Activated CD8-positive, alpha-beta memory T cell treated with anti-CD3 and anti-CD28 coated beads, Interleukin-2, amount 50 U/mL, for 1 hour (primary cell): ENCODE measurements around the gene UBR7.
A peak's percentile ranks its signal among the peaks of the same experiment; 100 is the strongest.
"Not testable (repeated sequence)": the region's sequence is repeated elsewhere in the genome, so short reads cannot be mapped to it uniquely, and the experiment has no call there.

Source experiments
- DNase-seq: peaks from one replicate; pipeline ENCODE4 v3.0.0-alpha.2; 2020; ENCODE audit errors: extremely low read depth

UBR7 gene, protein sequence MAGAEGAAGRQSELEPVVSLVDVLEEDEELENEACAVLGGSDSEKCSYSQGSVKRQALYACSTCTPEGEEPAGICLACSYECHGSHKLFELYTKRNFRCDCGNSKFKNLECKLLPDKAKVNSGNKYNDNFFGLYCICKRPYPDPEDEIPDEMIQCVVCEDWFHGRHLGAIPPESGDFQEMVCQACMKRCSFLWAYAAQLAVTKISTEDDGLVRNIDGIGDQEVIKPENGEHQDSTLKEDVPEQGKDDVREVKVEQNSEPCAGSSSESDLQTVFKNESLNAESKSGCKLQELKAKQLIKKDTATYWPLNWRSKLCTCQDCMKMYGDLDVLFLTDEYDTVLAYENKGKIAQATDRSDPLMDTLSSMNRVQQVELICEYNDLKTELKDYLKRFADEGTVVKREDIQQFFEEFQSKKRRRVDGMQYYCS

GRCh38 chr14:93206793-93207467 lies at the start of gene UBR7, which contains the start of gene GON7:
Gene UBR7, plus strand, starts transcription at chr14:93207256. Its CDS starts 36 bp downstream, at chr14:93207292.
Gene GON7, minus strand, starts transcription at chr14:93207065. Its CDS starts 28 bp downstream, at chr14:93207037.
- DNase-seq = peak; percentile 51

GRCh38 chr14:93158349-93158748 lies 48.7 kb upstream of the UBR7 start:
- DNase-seq = not testable (repeated sequence)

DNA sequence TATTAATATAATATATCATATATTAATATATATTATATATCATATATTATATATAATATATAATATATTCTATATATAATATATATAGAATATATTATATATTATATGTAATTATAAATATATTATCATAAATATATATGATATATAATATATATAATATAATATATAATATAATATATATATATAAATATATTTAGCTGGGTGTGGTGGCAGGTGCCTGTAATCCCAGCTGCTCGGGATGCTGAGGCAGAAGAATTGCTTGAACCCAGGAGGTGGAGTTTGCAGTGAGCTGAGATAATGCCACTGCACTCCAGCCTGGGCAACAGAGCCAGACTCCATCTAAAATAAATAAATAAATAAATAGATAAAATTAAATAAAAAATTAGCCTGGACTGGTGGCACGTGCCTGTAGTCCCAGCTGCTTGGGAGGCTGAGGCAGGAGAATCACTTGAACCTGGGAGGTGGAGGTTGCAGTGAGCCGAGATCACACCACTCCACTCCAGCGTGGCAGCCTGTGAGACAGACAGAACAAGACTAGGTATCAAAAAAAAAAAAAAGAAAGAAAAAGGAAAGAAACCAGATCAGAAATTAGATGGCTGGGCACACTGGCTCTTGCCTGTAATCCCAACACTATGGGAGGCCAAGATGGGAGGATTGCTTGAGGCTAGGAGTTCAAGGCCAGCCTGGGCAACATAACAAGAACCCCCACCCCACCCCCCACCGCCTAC lies 47.3 kb upstream of the UBR7 start:
- DNase-seq = not testable (repeated sequence)

GRCh38 chr14:93160353-93160801 lies 46.7 kb upstream of the UBR7 start:
- no peak for DNase-seq

DNA sequence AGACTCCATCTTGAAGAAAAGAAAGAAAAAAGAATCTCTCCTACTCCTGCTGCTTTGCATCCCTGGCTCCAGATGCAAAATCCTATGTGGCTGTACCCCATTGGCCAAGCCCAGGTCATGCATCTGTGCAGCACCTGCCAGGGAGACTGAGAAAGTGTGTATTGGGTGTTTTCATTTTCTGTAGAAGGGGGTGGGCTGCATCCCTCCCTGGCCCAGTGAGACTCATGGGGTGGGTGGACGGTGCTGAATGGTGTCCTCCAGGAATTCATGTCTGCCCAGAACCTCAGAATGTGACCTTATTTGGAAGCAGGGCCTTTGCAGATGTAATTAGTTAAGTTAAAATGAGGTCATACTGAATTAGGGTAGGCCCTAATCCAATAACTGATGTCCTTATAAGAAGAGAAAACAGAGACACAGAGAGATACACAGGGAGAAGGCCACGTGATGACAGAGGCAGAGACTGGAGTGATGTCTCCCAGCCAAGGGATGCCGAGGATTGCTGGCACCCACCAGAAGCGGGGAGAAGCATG lies 45.6 kb upstream of the UBR7 start:
- no peak for DNase-seq

GRCh38 chr14:93163564-93163963 lies 43.5 kb upstream of the UBR7 start:
- DNase-seq = no peak

DNA sequence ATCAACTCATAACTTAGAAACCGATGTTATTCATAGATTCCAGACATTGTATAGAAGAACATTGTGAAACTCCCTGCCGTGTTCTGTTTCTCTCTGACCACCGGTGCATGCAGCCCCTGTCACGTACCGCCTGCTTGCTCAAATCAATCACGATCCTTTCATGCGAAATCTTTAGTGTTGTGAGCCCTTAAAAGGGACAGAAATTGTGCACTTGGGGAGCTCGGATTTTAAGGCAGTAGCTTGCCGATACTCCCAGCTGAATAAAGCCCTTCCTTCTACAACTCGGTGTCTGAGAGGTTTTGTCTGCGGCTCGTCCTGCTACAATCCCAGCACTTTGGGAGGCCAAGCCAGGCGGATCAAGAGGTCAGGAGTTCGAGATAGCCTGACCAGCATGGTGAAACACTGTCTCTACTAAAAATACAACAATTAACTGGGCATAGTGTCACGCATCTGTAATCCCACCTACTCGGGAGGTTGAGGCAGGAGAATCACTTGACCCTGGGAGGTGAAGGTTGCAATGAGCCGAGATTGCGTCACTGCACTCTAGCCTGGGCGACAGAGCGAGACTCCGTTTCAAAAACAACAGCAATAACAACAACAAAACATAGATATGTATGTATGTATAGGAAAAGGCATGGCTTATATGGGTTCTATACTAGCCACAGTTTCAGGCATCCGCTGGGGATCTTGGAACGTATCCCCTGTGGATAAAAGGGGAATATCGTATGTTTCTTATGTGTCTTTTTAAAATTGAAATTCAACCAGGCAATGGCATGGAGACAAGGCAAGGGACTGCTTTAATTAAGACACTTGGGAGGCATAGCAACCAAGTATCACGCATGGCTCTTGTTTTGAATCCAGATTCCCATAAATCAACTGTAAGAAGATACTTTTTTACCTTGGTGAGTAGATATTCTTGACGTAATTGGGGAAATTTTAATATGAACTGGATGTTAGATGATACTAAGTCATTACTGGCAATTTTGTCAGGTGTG lies 41.5 kb upstream of the UBR7 start:
- not testable (repeated sequence) for DNase-seq

DNA sequence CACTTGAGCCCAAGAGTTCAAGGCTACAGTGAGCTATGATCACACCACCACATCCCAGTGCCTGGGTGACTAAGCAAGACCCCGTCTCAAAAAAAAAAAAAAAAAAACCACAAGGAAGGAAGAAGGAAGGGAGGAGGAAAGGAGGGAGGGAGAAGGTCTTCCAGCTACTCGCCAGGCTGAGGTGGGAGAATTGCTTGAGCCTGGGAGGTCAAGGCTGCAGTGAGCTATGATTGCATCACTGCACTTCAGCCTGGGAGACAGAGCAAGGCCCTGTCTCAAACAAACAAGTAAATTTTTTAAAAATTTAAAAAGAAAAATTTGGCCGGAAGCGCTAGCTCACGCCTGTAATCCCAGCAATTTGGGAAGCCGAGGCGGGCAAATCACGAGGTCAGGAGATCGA lies 38.4 kb upstream of the UBR7 start:
- DNase-seq = not testable (repeated sequence)

DNA sequence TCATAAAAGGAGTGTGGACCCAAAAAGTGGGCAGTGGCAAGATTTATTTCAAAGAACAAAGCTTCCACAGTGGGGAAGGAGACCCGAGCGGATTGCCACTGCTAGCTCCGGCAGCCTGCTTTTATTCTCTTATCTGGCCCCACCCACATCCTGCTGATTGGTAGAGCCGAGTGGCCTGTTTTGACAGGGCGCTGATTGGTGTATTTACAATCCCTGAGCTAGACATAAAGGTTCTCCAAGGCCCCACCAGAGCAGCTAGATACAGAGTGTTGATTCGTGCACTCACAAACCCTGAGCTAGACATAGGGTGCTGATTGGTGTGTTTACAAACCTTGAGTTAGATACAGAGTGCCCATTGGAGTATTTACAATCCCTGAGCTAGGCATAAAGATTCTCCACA lies 37.4 kb upstream of the UBR7 start:
- not testable (repeated sequence) for DNase-seq

GRCh38 chr14:93170141-93170540 lies 36.9 kb upstream of the UBR7 start:
- DNase-seq = not testable (repeated sequence)

DNA sequence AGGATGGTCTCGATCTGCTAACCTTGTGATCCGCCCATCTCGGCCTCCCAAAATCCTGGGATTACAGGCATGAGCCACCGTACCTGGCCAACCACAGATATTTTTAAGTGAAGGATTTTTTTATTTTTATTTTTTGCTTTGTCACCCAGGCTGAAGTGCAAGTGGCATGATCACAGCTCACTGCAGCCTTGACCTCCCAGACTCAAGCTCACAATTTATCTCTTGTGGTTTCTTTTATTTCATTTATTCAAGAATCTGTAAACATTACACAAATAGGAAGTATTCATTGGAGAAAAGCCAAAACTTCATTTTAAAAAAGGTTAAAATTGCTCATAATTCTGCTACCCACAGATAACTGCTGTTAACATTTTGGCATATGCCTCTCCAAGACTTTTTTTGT lies 35.7 kb upstream of the UBR7 start:
- no peak for DNase-seq

- no peak for DNase-seq
These were observed 33.1 kb upstream of the UBR7 start for GRCh38 chr14:93173943-93174395.

- not testable (repeated sequence) for DNase-seq
These were observed 32.3 kb upstream of the UBR7 start for GRCh38 chr14:93174731-93175130.

GRCh38 chr14:93175492-93175891 lies 31.6 kb upstream of the UBR7 start:
- DNase-seq = no peak

DNA sequence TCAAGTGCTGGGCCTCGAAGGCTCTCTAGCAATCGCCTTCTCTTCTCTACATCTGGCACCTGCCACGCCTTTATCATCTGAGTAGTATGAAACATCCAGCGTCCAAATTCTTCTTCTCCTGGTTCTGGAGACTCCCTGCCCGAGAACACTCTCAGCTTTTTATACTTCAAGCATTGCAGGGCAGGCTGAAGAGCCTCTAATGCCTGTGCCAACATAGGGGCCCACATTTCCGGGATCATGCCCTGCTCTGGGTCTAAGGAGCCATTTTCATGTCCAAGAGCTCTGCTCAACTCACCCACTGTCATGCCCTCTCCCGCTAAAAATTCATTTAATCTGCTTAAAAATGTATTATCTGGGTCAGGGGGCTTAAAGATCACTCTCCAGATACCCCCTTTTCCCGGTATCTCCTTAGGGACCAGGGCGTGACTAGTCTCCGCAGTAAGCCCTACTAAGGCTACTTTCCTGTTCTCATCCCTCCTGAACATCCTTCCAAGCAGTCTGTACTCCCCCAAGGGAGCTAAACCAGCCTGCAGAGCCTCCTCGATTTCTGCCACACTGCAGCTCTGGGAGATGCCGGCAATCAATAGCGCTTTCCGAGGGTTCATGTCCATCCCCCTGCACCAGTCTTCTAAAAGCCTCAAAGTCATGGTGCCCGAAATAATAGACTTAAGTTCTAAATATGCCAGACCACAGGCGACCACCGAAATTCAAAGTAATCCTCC lies 23.3 kb upstream of the UBR7 start:
- DNase-seq = no peak

DNA sequence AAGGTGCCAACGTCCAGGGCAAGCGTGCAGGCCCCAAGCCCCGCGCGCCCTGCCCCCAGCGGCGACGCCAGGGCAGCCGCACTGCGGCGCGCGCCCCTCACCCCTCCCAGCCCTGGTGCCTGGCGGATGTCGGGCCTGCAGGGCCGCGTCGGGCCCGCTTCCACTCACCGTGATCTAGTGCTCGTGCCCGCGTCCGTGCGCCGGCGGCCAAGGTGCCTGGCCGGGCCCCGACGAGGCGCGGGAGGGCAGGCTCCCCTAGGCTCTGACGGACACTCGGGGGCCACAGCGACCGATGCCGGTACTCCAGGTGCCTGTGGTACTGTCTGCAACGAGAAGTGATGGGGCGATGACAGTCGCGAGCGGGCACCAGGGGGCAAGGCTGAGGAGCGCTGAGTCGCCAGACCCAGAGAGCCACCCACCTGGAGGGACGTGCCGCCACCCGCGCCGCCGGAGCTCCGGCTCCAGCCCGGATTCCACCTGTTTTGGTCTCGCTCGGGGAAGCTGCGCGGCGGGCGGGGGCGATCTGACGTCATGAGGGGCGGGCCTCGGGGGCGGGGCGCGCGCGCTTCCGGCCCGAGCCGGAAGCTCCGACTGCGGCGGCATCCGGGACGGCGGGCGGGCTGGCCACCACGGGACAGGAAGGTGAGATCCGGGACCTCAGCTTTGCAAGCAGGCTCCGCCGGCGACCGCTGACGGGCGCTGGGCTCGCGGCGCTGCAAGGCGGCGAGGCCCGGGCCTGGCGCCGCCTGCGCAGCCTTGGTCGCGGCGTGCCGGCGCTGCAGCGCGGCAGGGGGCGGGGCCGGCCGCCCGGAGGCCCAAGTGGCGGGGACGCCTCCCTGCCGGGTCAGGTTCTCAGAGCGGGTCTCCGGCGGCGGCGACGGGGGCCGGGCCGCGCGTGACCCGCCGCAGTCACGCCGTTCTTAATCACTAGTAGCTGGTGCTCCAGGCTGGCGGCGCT lies 22.4 kb upstream of the UBR7 start, which contains the start of the genes LYSET and MOAP1:
Gene LYSET, plus strand, starts transcription at position 927 of the 958 bp plus-strand sequence. CDS start 89 bp downstream, outside the sequence.
Gene MOAP1, minus strand, starts transcription at position 507 of the 958 bp plus-strand sequence. CDS start 655 bp downstream, outside the sequence.
- DNase-seq = peak; percentile 81

DNA sequence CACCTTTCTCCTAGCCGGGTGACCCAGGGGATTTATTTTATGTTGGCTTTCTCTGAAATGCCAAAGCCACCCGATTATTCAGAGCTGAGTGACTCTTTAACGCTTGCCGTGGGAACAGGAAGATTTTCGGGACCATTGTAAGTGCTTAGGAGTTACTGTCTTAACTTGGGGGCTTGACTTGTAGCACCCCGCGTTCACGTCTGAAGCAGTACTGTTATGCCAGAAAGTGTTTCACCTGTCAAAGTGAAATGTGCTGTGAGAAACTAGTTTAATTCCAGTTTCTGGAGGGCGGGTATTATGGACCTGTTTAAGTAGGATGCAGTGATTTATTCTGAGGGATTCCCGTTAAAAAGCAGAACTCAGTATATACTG lies 21.7 kb upstream of the UBR7 start:
- no peak for DNase-seq

GRCh38 chr14:93186466-93186865 lies 20.6 kb upstream of the UBR7 start:
- DNase-seq = no peak
